Panc1 (cell line): ENCODE data around the gene AHDC1. TPM values are rescaled to one million over a fixed set of nuclear protein-coding genes. Genes with fewer than 3 reads are reported as not detected.
A peak's percentile ranks its signal among the peaks of the same experiment; 100 is the strongest.

Source experiments
- ATAC-seq: fragments of 200-7000 bp; cut with Tn5 transposase; 2 replicates; pipeline ENCODE4 v1.9.1; 2020; ENCODE audit warnings: mild to moderate bottlenecking, moderate library complexity
- BruUV-seq: library from RNA; stranded (reverse); fragments of 400-500 nt; replicated peaks from 2 replicates; lab custom pipeline; 2021; lab: Mats Ljungman, UMichigan
- CTCF ChIA-PET: fragments of 300-600 bp; sonication (Branson Sonifier 250); formaldehyde crosslinking; loops from one replicate; lab custom pipeline; 2022; ENCODE audit warnings: antibody characterized with exemption; lab: Charles Lee
- POLR2A ChIA-PET: fragments of 300-600 bp; sonication (Branson Sonifier 250); formaldehyde crosslinking; loops from one replicate; lab custom pipeline; 2022; ENCODE audit warnings: antibody characterized with exemption; lab: Charles Lee
- DNase-seq: peaks from one replicate; pipeline ENCODE4 v3.0.0-alpha.2; 2010; ENCODE audit warnings: low read depth, low spot score
- H3K27ac ChIP-seq: 2 replicates; pipeline ENCODE4 v1.5.1; 2011; ENCODE audit warnings: mild to moderate bottlenecking, low read length, inconsistent platforms
- H3K27me3 ChIP-seq: fragments of 200-500 bp; sonication (Bioruptor generic); 2 replicates; pipeline ENCODE4 v1.6.0; 2014; ENCODE audit warnings: low read length, inconsistent platforms; ENCODE audit not compliant: control insufficient read depth, insufficient read depth
- H3K36me3 ChIP-seq: fragments of 200-500 bp; sonication (Bioruptor generic); 2 replicates; pipeline ENCODE4 v1.5.1; 2014; ENCODE audit warnings: inconsistent platforms, mild to moderate bottlenecking, low read length, moderate library complexity; ENCODE audit not compliant: control insufficient read depth, insufficient read depth
- H3K4me1 ChIP-seq: 2 replicates; pipeline ENCODE4 v1.5.1; 2011; ENCODE audit warnings: inconsistent platforms, mild to moderate bottlenecking, low read length, moderate library complexity; ENCODE audit not compliant: control insufficient read depth, insufficient read depth
- H3K4me3 ChIP-seq, 2 experiments: 2 replicates each; pipeline ENCODE4 v1.5.1; 2011 to 2012; ENCODE audit warnings: low read depth in 2 of 2, low read length in 2 of 2, mild to moderate bottlenecking in 2 of 2, inconsistent platforms in 1 of 2, moderate library complexity in 1 of 2
- H3K9me3 ChIP-seq: fragments of 200-500 bp; sonication (Bioruptor generic); 2 replicates; pipeline ENCODE4 v1.5.1; 2014; ENCODE audit warnings: low read depth, mild to moderate bottlenecking, inconsistent platforms, low read length, moderate library complexity; ENCODE audit not compliant: control insufficient read depth, insufficient read depth
- CTCF ChIP-seq: fragments of 450-650 bp; IDR thresholded peaks from 2 replicates; pipeline ENCODE4 v1.5.1; 2017; ENCODE audit warnings: mild to moderate bottlenecking
- POLR2AphosphoS5 ChIP-seq: IDR thresholded peaks from 2 replicates; pipeline ENCODE4 v1.6.1; 2012; ENCODE audit warnings: mild to moderate bottlenecking, low read depth, low read length, moderate library complexity
- REST ChIP-seq, 2 experiments: IDR thresholded peaks; 2 replicates each; pipeline ENCODE4 v1.6.1; 2011 to 2012; ENCODE audit warnings: low read depth in 2 of 2, control low read depth in 1 of 2, low read length in 1 of 2, mild to moderate bottlenecking in 1 of 2, moderate library complexity in 1 of 2; ENCODE audit not compliant: insufficient read depth in 1 of 2
- SIN3A ChIP-seq: IDR thresholded peaks from 2 replicates; pipeline ENCODE4 v1.6.1; 2012; ENCODE audit warnings: low read depth, mild to moderate bottlenecking, low read length, moderate library complexity, borderline replicate concordance; ENCODE audit not compliant: insufficient read depth
- TCF7L2 ChIP-seq: IDR thresholded peaks from 2 replicates; pipeline ENCODE4 v1.6.1; 2011; ENCODE audit warnings: mild to moderate bottlenecking, low read depth, low read length, inconsistent platforms
- in situ Hi-C: cut with HindIII; loops from 2 replicates; pipeline ENCODE4 v1.10.0; 2016; ENCODE audit warnings: low sequenced_read_pairs, low pct_unique_long_range_greater_than_20kb
- intact Hi-C: fragments of 100-400 bp; cut with micrococcal nuclease; formaldehyde crosslinking; loops from one replicate; pipeline ENCODE4 v1.10.0; 2022; ENCODE audit not compliant: unreplicated experiment
- total RNA-seq: library from RNA; stranded (reverse); gene quantifications from one replicate; pipeline ENCODE4 v1.2.1, GENCODE V29; 2021; ENCODE audit not compliant: unreplicated experiment

Gene AHDC1
- total RNA-seq, 1 experiment from 2014 or later, result 47.1 TPM

- TF ChIP-seq TCF7L2, result no peak
- TF ChIP-seq POLR2AphosphoS5, result no peak
- no peak for TF ChIP-seq REST (IDR thresholded peaks at IDR 0.05; ENCODE audit: insufficient read depth in 1 of 2, low read depth in 2 of 2, low read length in 1 of 2)
- ATAC-seq, result no peak
- in situ Hi-C loops (no loop called here), intact Hi-C loops (no loop called here)
- no peak for DNase-seq
- no TSS peak for BruUV-seq
- ChIA-PET CTCF (interaction anchor here (0.6 to 1.1 kb wide), 3 partner anchors 14 to 46 kb away, joined by 3 to 11 read pairs (median 5); no protein-coding TSS in a partner anchor), POLR2A (no interaction called here)
- no peaks in the 10 kb centered on the region for H3K9me3 ChIP-seq
- H3K27me3 ChIP-seq, result no peaks in the 10 kb centered on the region
- no peak overlapping the region for H3K4me3 ChIP-seq
- H3K36me3 ChIP-seq, result no peaks in the 10 kb centered on the region; the same call in 1 of the 2 replicates
- H3K4me1 ChIP-seq, result peaks cover 79% of the 10 kb centered on the region
- H3K27ac ChIP-seq, result peak overlapping the region; percentile 69
Observed at GRCh38 chr1:27562021-27562420, 41.9 kb downstream of the AHDC1 start.

- TF ChIP-seq CTCF, result no peak
- TF ChIP-seq SIN3A, result no peak
- TF ChIP-seq TCF7L2, result no peak
- no peaks in the 10 kb centered on the region for H3K27me3 ChIP-seq
- H3K4me3 ChIP-seq, result no peak overlapping the region
- BruUV-seq, result no TSS peak
- H3K27ac ChIP-seq, result peak overlapping the region; percentile 69
- CTCF ChIA-PET, result interaction anchor here (1.0 kb wide), 1 partner anchor 46 kb away, joined by 3 read pairs; no protein-coding TSS in a partner anchor
- no peaks in the 10 kb centered on the region for H3K9me3 ChIP-seq
- in situ Hi-C loops, result no loop called here
- H3K4me1 ChIP-seq, result peaks cover 76% of the 10 kb centered on the region
- intact Hi-C loops, result no loop called here
- no peak for ATAC-seq
- no peak for DNase-seq
- POLR2A ChIA-PET, result no interaction called here
- H3K36me3 ChIP-seq, result no peaks in the 10 kb centered on the region; the same call in 1 of the 2 replicates
Observed at GRCh38 chr1:27561124-27561899, 42.6 kb downstream of the AHDC1 start.
